PC-9 (cell line): Measurements from ENCODE around the gene LSP1. TPM values are rescaled to one million over a fixed set of nuclear protein-coding genes. Genes with fewer than 3 reads are reported as not detected.

Source experiments
- BruUV-seq: library from RNA; stranded (reverse); fragments of 400-500 nt; replicated peaks from 2 replicates; lab custom pipeline; 2021; lab: Mats Ljungman, UMichigan
- CTCF ChIA-PET: fragments of 300-600 bp; sonication (Branson Sonifier 250); formaldehyde crosslinking; loops from one replicate; lab custom pipeline; 2022; ENCODE audit warnings: antibody characterized with exemption; lab: Charles Lee
- POLR2A ChIA-PET: fragments of 300-600 bp; sonication (Branson Sonifier 250); formaldehyde crosslinking; loops from one replicate; lab custom pipeline; 2022; ENCODE audit warnings: antibody characterized with exemption; ENCODE audit not compliant: unreplicated experiment; lab: Charles Lee
- DNase-seq, 2 experiments: peaks; one replicate each; pipeline versions ENCODE4 v3.0.0 to v3.0.0-alpha.2; 2015 to 2022; ENCODE audit warnings: mixed read lengths in 1 of 2
- H2AFZ ChIP-seq: fragments of 200-600 bp; sonication (generic); 2 replicates; pipeline ENCODE4 v1.8.1; 2017; ENCODE audit warnings: antibody characterized with exemption
- H3F3A ChIP-seq: fragments of 200-600 bp; sonication (generic); 2 replicates; pipeline ENCODE4 v1.8.1; 2017; ENCODE audit warnings: antibody characterized with exemption, mild to moderate bottlenecking, low read depth; ENCODE audit not compliant: insufficient read depth
- H3K27ac ChIP-seq: fragments of 200-600 bp; sonication (generic); 2 replicates; pipeline ENCODE4 v1.6.1; 2016; ENCODE audit warnings: mixed run types
- H3K27me3 ChIP-seq: fragments of 200-600 bp; sonication (generic); 2 replicates; pipeline ENCODE4 v1.6.1; 2016; ENCODE audit warnings: low read depth, mixed run types; ENCODE audit not compliant: insufficient read depth
- H3K36me3 ChIP-seq: fragments of 200-600 bp; sonication (generic); 2 replicates; pipeline ENCODE4 v1.6.1; 2016; ENCODE audit warnings: low read depth, mixed run types
- H3K4me1 ChIP-seq: fragments of 200-600 bp; sonication (generic); replicated peaks from 2 replicates; pipeline ENCODE4 v1.6.1; 2016; ENCODE audit warnings: mixed run types; ENCODE audit not compliant: insufficient read depth
- H3K4me2 ChIP-seq: fragments of 200-600 bp; sonication (generic); 2 replicates; pipeline ENCODE4 v1.6.1; 2017; ENCODE audit warnings: mixed run types
- H3K4me3 ChIP-seq: fragments of 200-600 bp; sonication (generic); 2 replicates; pipeline ENCODE4 v1.6.1; 2016; ENCODE audit warnings: mixed run types
- H3K79me2 ChIP-seq: fragments of 200-600 bp; sonication (generic); 2 replicates; pipeline ENCODE4 v1.6.1; 2017; ENCODE audit warnings: low read depth, mixed run types
- H3K9me2 ChIP-seq: fragments of 200-600 bp; sonication (generic); 2 replicates; pipeline ENCODE4 v1.8.1; 2017; ENCODE audit warnings: mild to moderate bottlenecking; ENCODE audit not compliant: insufficient read depth
- H3K9me3 ChIP-seq: fragments of 200-600 bp; sonication (generic); 2 replicates; pipeline ENCODE4 v1.8.1; 2016; ENCODE audit warnings: low read depth; ENCODE audit not compliant: insufficient read depth
- H4K20me1 ChIP-seq: fragments of 200-600 bp; sonication (generic); 2 replicates; pipeline ENCODE4 v1.8.1; 2017; ENCODE audit not compliant: insufficient read depth
- CTCF ChIP-seq: fragments of 200-600 bp; sonication (generic); conservative IDR thresholded peaks from 2 replicates; pipeline ENCODE4 v1.6.1; 2017; ENCODE audit warnings: mixed run types, antibody characterized with exemption, mild to moderate bottlenecking, moderate library complexity
- EZH2 ChIP-seq: fragments of 200-600 bp; sonication (generic); IDR thresholded peaks from 2 replicates; pipeline ENCODE4 v1.8.0; 2017; ENCODE audit warnings: antibody characterized with exemption, low read depth
- intact Hi-C: fragments of 100-400 bp; cut with micrococcal nuclease; formaldehyde crosslinking; loops from one replicate; pipeline ENCODE4 v1.10.0; 2022; ENCODE audit not compliant: unreplicated experiment
- total RNA-seq: library from RNA; stranded (reverse); gene quantifications from 2 replicates; pipeline ENCODE4 v1.2.3, GENCODE V29; 2021

The LSP1 gene
- total RNA-seq, 1 experiment from 2014 or later, result 2.6 TPM

- no TSS peak for BruUV-seq
- CTCF ChIA-PET, result no interaction called here
Observed at GRCh38 chr11:1859004-1859403, 6.1 kb downstream of the LSP1 start.

GRCh38 chr11:1860108-1860507, 7.2 kb downstream of the LSP1 start:
- ChIA-PET POLR2A (no interaction called here), CTCF (interaction anchor here (0.7 kb wide), 1 partner anchor 57 kb away, joined by 3 read pairs; no protein-coding TSS in a partner anchor)
- Histone ChIP-seq H3K4me1 (peaks cover 18% of the 10 kb centered on the region), H2AFZ (no peak overlapping the region), H3K4me2 (no peak overlapping the region), H3F3A (no peaks in the 10 kb centered on the region), H3K9me2 (no peaks in the 10 kb centered on the region), H4K20me1 (no peaks in the 10 kb centered on the region), H3K9me3 (no peaks in the 10 kb centered on the region), H3K79me2 (no peaks in the 10 kb centered on the region), H3K27me3 (no peaks in the 10 kb centered on the region), H3K27ac (no peak overlapping the region), H3K36me3 (no peaks in the 10 kb centered on the region), H3K4me3 (no peak overlapping the region)
- no peak for DNase-seq
- intact Hi-C loops, result no loop called here
- no TSS peak for BruUV-seq
- TF ChIP-seq CTCF, result no peak
- TF ChIP-seq EZH2, result no peak

More at GRCh38 chr11:1859004-1859403, 6.1 kb downstream of the LSP1 start:
- no peak overlapping the region for H3K27ac ChIP-seq
- H2AFZ ChIP-seq, result no peak overlapping the region
- H4K20me1 ChIP-seq, result no peaks in the 10 kb centered on the region
- no peaks in the 10 kb centered on the region for H3K27me3 ChIP-seq
- POLR2A ChIA-PET, result no interaction called here
- DNase-seq, result no peak
- H3K79me2 ChIP-seq, result no peaks in the 10 kb centered on the region
- H3K4me2 ChIP-seq, result no peak overlapping the region
- peaks cover 14% of the 10 kb centered on the region for H3K4me1 ChIP-seq
- no peaks in the 10 kb centered on the region for H3F3A ChIP-seq
- no peaks in the 10 kb centered on the region for H3K9me3 ChIP-seq
- no peaks in the 10 kb centered on the region for H3K36me3 ChIP-seq
- no peak for TF ChIP-seq EZH2
- no peak for TF ChIP-seq CTCF
- H3K4me3 ChIP-seq, result no peak overlapping the region
- intact Hi-C loops, result no loop called here
- no peaks in the 10 kb centered on the region for H3K9me2 ChIP-seq

- intact Hi-C loops, result no loop called here
- no TSS peak for BruUV-seq
- no peak overlapping the region for H2AFZ ChIP-seq
- TF ChIP-seq CTCF, result no peak
- no peak for TF ChIP-seq EZH2
- H3K27me3 ChIP-seq, result no peaks in the 10 kb centered on the region
- no peak for DNase-seq
- no peak overlapping the region for H3K4me2 ChIP-seq
- no peaks in the 10 kb centered on the region for H3K79me2 ChIP-seq
- H3F3A ChIP-seq, result no peaks in the 10 kb centered on the region
- H3K27ac ChIP-seq, result no peak overlapping the region
- H3K9me3 ChIP-seq, result no peaks in the 10 kb centered on the region
- ChIA-PET CTCF (no interaction called here), POLR2A (no interaction called here)
- peaks cover 18% of the 10 kb centered on the region for H3K4me1 ChIP-seq
- no peak overlapping the region for H3K4me3 ChIP-seq
- H3K36me3 ChIP-seq, result no peaks in the 10 kb centered on the region
- no peaks in the 10 kb centered on the region for H4K20me1 ChIP-seq
- no peaks in the 10 kb centered on the region for H3K9me2 ChIP-seq
Observed at GRCh38 chr11:1861435-1862411, 8.8 kb downstream of the LSP1 start.
